GM23338 (cell line): Measurements from ENCODE around the gene FUT8. TPM values are rescaled to one million over a fixed set of nuclear protein-coding genes. Genes with fewer than 3 reads are reported as not detected.

Experiments
- ATAC-seq: fragments of 200-7000 bp; cut with Tn5 transposase; 3 replicates; pipeline ENCODE4 v1.9.1; 2020
- DNase-seq: peaks from one replicate; pipeline ENCODE4 v3.0.0-alpha.2; 2015; ENCODE audit warnings: low spot score
- H2AFZ ChIP-seq: fragments of 200-600 bp; sonication (generic); 2 replicates; pipeline ENCODE4 v1.8.0; 2016; ENCODE audit warnings: antibody characterized with exemption, mild to moderate bottlenecking, moderate library complexity
- H3F3A ChIP-seq: fragments of 200-600 bp; sonication (generic); replicated peaks from 2 replicates; pipeline ENCODE4 v1.8.0; 2017; ENCODE audit warnings: antibody characterized with exemption, mixed run types, low read depth
- H3K27ac ChIP-seq: fragments of 200-600 bp; sonication (generic); 2 replicates; pipeline ENCODE4 v1.6.1; 2016; ENCODE audit warnings: low read depth
- H3K27me3 ChIP-seq: fragments of 200-600 bp; sonication (generic); 2 replicates; pipeline ENCODE4 v1.8.0; 2016; ENCODE audit warnings: mild to moderate bottlenecking, mixed run types, moderate library complexity; ENCODE audit not compliant: insufficient read depth
- H3K36me3 ChIP-seq: fragments of 200-600 bp; sonication (generic); 2 replicates; pipeline ENCODE4 v1.8.0; 2016; ENCODE audit warnings: mild to moderate bottlenecking; ENCODE audit not compliant: insufficient read depth
- H3K4me1 ChIP-seq: fragments of 200-600 bp; sonication (generic); 2 replicates; pipeline ENCODE4 v1.8.0; 2016; ENCODE audit warnings: mild to moderate bottlenecking, moderate library complexity; ENCODE audit not compliant: insufficient read depth
- H3K4me2 ChIP-seq: fragments of 200-600 bp; sonication (generic); 2 replicates; pipeline ENCODE4 v1.7.1; 2017; ENCODE audit warnings: mixed run types
- H3K4me3 ChIP-seq: fragments of 200-600 bp; sonication (generic); 2 replicates; pipeline ENCODE4 v1.6.1; 2016; ENCODE audit warnings: mixed run types
- H3K79me2 ChIP-seq: fragments of 200-600 bp; sonication (generic); replicated peaks from 2 replicates; pipeline ENCODE4 v1.8.0; 2017; ENCODE audit warnings: mild to moderate bottlenecking; ENCODE audit not compliant: insufficient read depth
- H3K9me2 ChIP-seq: fragments of 200-600 bp; sonication (generic); 2 replicates; pipeline ENCODE4 v1.8.0; 2017; ENCODE audit not compliant: insufficient read depth
- H4K20me1 ChIP-seq: fragments of 200-600 bp; sonication (generic); replicated peaks from 2 replicates; pipeline ENCODE4 v1.8.0; 2017; ENCODE audit warnings: mild to moderate bottlenecking; ENCODE audit not compliant: insufficient read depth
- H3K27ac Mint-ChIP-seq: 2 replicates; pipeline ENCODE4 v1.8.0; 2020; ENCODE audit warnings: inconsistent platforms, mild to moderate bottlenecking, moderate library complexity, mixed read lengths
- H3K27me3 Mint-ChIP-seq: 3 replicates; pipeline ENCODE4 v1.8.0; 2022; ENCODE audit warnings: low read depth, mild to moderate bottlenecking, moderate library complexity, mixed read lengths, inconsistent platforms; ENCODE audit not compliant: insufficient read depth, poor library complexity
- H3K36me3 Mint-ChIP-seq: 3 replicates; pipeline ENCODE4 v1.8.0; 2021; ENCODE audit warnings: low read depth, mild to moderate bottlenecking, inconsistent platforms, moderate library complexity, mixed read lengths
- H3K4me1 Mint-ChIP-seq: 3 replicates; pipeline ENCODE4 v1.8.0; 2020; ENCODE audit warnings: mild to moderate bottlenecking, inconsistent platforms, mixed read lengths
- H3K4me3 Mint-ChIP-seq: 3 replicates; pipeline ENCODE4 v1.8.0; 2021; ENCODE audit warnings: moderate library complexity, mild to moderate bottlenecking, inconsistent platforms, mixed read lengths
- H3K9me3 Mint-ChIP-seq: 3 replicates; pipeline ENCODE4 v1.8.0; 2020; ENCODE audit warnings: moderate library complexity, mild to moderate bottlenecking, inconsistent platforms, mixed read lengths
- CREB1 ChIP-seq: fragments of 250-450 bp; sonication (Bioruptor Pico); IDR thresholded peaks from 2 replicates; pipeline ENCODE4 v1.5.0; 2020; ENCODE audit warnings: low read depth, mild to moderate bottlenecking, moderate library complexity
- CTCF ChIP-seq, 2 experiments: fragments of 200-600 bp in 1 of 2; sonication (generic) in 1 of 2; conservative IDR thresholded peaks; 2 replicates each; pipeline versions ENCODE4 v1.5.1 to v1.6.1; 2016 to 2017; ENCODE audit warnings: antibody characterized with exemption in 2 of 2, low read depth in 2 of 2, mild to moderate bottlenecking in 2 of 2, moderate library complexity in 1 of 2
- ETS1 ChIP-seq: IDR thresholded peaks from 2 replicates; pipeline ENCODE4 v1.6.1; 2016; ENCODE audit warnings: antibody characterized with exemption
- EZH2 ChIP-seq: fragments of 200-600 bp; sonication (generic); IDR thresholded peaks from one replicate; pipeline ENCODE4 v1.8.0; 2017; ENCODE audit warnings: antibody characterized with exemption, mild to moderate bottlenecking, low read depth; ENCODE audit not compliant: unreplicated experiment
- EZH2phosphoT487 ChIP-seq: fragments of 200-600 bp; sonication (generic); IDR thresholded peaks from one replicate; pipeline ENCODE4 v1.8.1; 2018; ENCODE audit warnings: antibody characterized with exemption; ENCODE audit not compliant: unreplicated experiment
- JUNB ChIP-seq: IDR thresholded peaks from one replicate; pipeline ENCODE4 v1.6.1; 2016; ENCODE audit warnings: antibody characterized with exemption; ENCODE audit not compliant: unreplicated experiment
- NANOG ChIP-seq: IDR thresholded peaks from 2 replicates; pipeline ENCODE4 v1.6.1; 2016; ENCODE audit warnings: antibody characterized with exemption, borderline replicate concordance
- POLR2AphosphoS5 ChIP-seq: IDR thresholded peaks from 2 replicates; pipeline ENCODE4 v1.6.1; 2016; ENCODE audit warnings: antibody characterized with exemption, low read depth
- REST ChIP-seq: IDR thresholded peaks from one replicate; pipeline ENCODE4 v1.6.1; 2018; ENCODE audit warnings: antibody characterized with exemption; ENCODE audit not compliant: unreplicated experiment
- STAT1 ChIP-seq: IDR thresholded peaks from one replicate; pipeline ENCODE4 v1.6.1; 2016; ENCODE audit warnings: antibody characterized with exemption; ENCODE audit not compliant: unreplicated experiment
- ZNF114 ChIP-seq: fragments of 250-450 bp; sonication (Bioruptor Pico); IDR thresholded peaks from 2 replicates; pipeline ENCODE4 v1.5.0; 2020; ENCODE audit warnings: mild to moderate bottlenecking, moderate library complexity
- ZNF331 ChIP-seq: fragments of 250-450 bp; sonication (Bioruptor Pico); IDR thresholded peaks from 2 replicates; pipeline ENCODE4 v1.5.0; 2020; ENCODE audit warnings: low read depth, mild to moderate bottlenecking, moderate library complexity
- polyA plus RNA-seq: library from polyadenylated mRNA; unstranded; fragments of >200 nt; fragmentation: Nextera tagmentation; extraction: Ambion mirVana; gene quantifications from 2 replicates; pipeline ENCODE4 v1.2.1, GENCODE V29; 2016
- total RNA-seq: library from RNA; depleted of rRNA; stranded (reverse); fragments of >200 nt; shearing (Covaris generic); gene quantifications from 2 replicates; pipeline ENCODE4 v1.2.3, GENCODE V29; 2014

FUT8 gene
- total and polyA plus RNA-seq, 2 experiments from 2014 or later: 8.2 to 23.2 TPM

GRCh38 chr14:65750906-65751305 lies 338.4 kb downstream of the FUT8 start:
- H3K9me2 ChIP-seq: no peaks in the 10 kb centered on the region; the same call in 1 of the 2 replicates
- TF ChIP-seq ETS1 (no peak), EZH2phosphoT487 (no peak), ZNF331 (CRISPR knock-in tag) (no peak), JUNB (no peak), ZNF114 (CRISPR knock-in tag) (no peak), REST (no peak), CTCF (conservative IDR thresholded peaks at IDR 0.05; ENCODE audit: low read depth in 2 of 2) (no peak)
- H3F3A ChIP-seq: no peaks in the 10 kb centered on the region
- no peak overlapping the region for H2AFZ ChIP-seq
- Mint-ChIP-seq H3K4me3 (no peak overlapping the region), H3K27me3 (no peaks in the 10 kb centered on the region), H3K27ac (no peak overlapping the region), H3K9me3 (0 out of 3 replicates have a peak, but pooled peaks cover 5% of the 10 kb centered on the region), H3K36me3 (0 out of 3 replicates have a peak, but pooled peaks cover 6% of the 10 kb centered on the region), H3K4me1 (peaks cover 14% of the 10 kb centered on the region)
- H3K4me2 ChIP-seq: no peak overlapping the region
- H4K20me1 ChIP-seq: no peaks in the 10 kb centered on the region
- no peaks in the 10 kb centered on the region for H3K79me2 ChIP-seq
- no peak overlapping the region for H3K4me3 ChIP-seq
- H3K36me3 ChIP-seq: no peaks in the 10 kb centered on the region
- no peaks in the 10 kb centered on the region for H3K4me1 ChIP-seq
- DNase-seq (no peak), ATAC-seq (no peak)
- H3K27me3 ChIP-seq: no peaks in the 10 kb centered on the region
- no peak overlapping the region for H3K27ac ChIP-seq

- Mint-ChIP-seq H3K27me3 (no peaks in the 10 kb centered on the region), H3K4me3 (no peak overlapping the region), H3K27ac (no peak overlapping the region), H3K36me3 (0 out of 3 replicates have a peak, but pooled peaks cover 5% of the 10 kb centered on the region), H3K9me3 (0 out of 3 replicates have a peak, but pooled peaks cover 5% of the 10 kb centered on the region), H3K4me1 (peaks cover 9% of the 10 kb centered on the region)
- DNase-seq (peak; percentile 17), ATAC-seq (peak; percentile 63)
- no peaks in the 10 kb centered on the region for H3K27me3 ChIP-seq
- H3K79me2 ChIP-seq: no peaks in the 10 kb centered on the region
- H3K4me1 ChIP-seq: no peaks in the 10 kb centered on the region
- no peaks in the 10 kb centered on the region for H3F3A ChIP-seq
- no peaks in the 10 kb centered on the region for H3K36me3 ChIP-seq
- no peak overlapping the region for H2AFZ ChIP-seq
- no peaks in the 10 kb centered on the region for H4K20me1 ChIP-seq
- H3K9me2 ChIP-seq: no peaks in the 10 kb centered on the region; the same call in 1 of the 2 replicates
- no peak overlapping the region for H3K4me3 ChIP-seq
- no peak overlapping the region for H3K4me2 ChIP-seq
- no peak overlapping the region for H3K27ac ChIP-seq
- TF ChIP-seq ETS1 (no peak), NANOG (no peak), JUNB (no peak), CREB1 (CRISPR knock-in tag) (no peak), REST (no peak), ZNF114 (CRISPR knock-in tag) (no peak), EZH2phosphoT487 (no peak), EZH2 (no peak), STAT1 (no peak), POLR2AphosphoS5 (no peak)
Observed at GRCh38 chr14:65751510-65751909, 339.0 kb downstream of the FUT8 start.
